ENCODE data around the gene HCFC1. TPM values are rescaled to one million over a fixed set of nuclear protein-coding genes. Genes with fewer than 3 reads are reported as not detected.

The HCFC1 gene
- total and polyA plus RNA-seq, 2 of the 8 experiments (the other 6 are each of a cell fraction or from before 2014, with no cell fraction given) = 24.9 to 117 TPM

DNA sequence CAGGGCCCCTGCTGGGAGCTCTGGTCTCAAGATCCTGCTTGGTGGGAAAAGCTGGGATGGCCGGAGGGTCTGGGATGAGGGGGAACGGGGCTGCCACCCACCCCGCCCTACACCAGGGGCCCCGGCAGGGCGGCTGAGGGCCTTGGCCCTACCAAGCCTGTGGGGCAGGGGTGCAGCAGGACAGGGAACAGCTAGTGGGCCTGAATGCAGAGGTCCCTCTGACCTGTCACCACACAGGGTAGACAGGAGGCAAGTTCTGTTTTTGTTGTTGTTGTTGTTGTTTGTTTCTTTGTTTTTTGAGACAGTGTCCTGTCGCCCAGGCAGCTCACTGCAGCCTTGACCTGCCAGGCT lies 26.8 kb downstream of the HCFC1 start:
- H4K91ac ChIP-seq (replicated peaks; ENCODE audit: insufficient read length, low read length) = no peak overlapping the region
- H2AFZ ChIP-seq (ENCODE audit: low read length) = no peak overlapping the region
- FAIRE-seq = no peak
- H3K4ac ChIP-seq (replicated peaks; ENCODE audit: insufficient read length, low read depth, low read length) = no peak overlapping the region
- peaks cover 3 to 7% (median 4%) of the 10 kb centered on the region in 4 experiments; a peak in 4 of 8 replicates for H3K36me3 ChIP-seq (ENCODE audit: control insufficient read depth in 2 of 4, insufficient read depth in 4 of 4, low read length in 3 of 4)
- H3K18ac ChIP-seq (ENCODE audit: extremely low read depth, low read length) = no peak overlapping the region
- H3K27ac ChIP-seq (ENCODE audit: low read depth, low read length) = no peak overlapping the region
- H3K23me2 ChIP-seq (ENCODE audit: low read depth, low read length) = no peaks in the 10 kb centered on the region
- 65% methylated on average over 5 of the region's 6 CpGs; no CpG with 5 or more reads in 1 of the 2 experiments for WGBS, 2 experiments (ENCODE audit: extremely low coverage in 1 of 2, insufficient coverage in 1 of 2, insufficient read length in 1 of 2, insufficient replicate concordance in 2 of 2, low coverage in 1 of 2, low lambda C conversion rate in 2 of 2, missing lambda C conversion rate in 1 of 2)
- peaks cover 0 to 1% of the 10 kb centered on the region in 2 experiments for H4K20me1 ChIP-seq (replicated peaks in 1 of 2; ENCODE audit: control insufficient read depth in 1 of 2, insufficient read depth in 2 of 2, low read length in 2 of 2)
- H2BK120ac ChIP-seq (replicated peaks; ENCODE audit: low read depth, low read length) = no peak overlapping the region
- no peak overlapping the region for H4K8ac ChIP-seq (ENCODE audit: extremely low read depth, insufficient read depth, low read length)
- H3K4me2 ChIP-seq (ENCODE audit: insufficient read depth in 1 of 2, low read depth in 2 of 2, low read length in 2 of 2) = peak overlapping the region in 1 of 2 experiments; percentile 51; a peak in 2 of 4 replicates
- no peak overlapping the region for H3K9ac ChIP-seq (replicated peaks in 1 of 4; ENCODE audit: extremely low read depth in 1 of 4, low read depth in 3 of 4, low read length in 3 of 4)
- no peaks in the 10 kb centered on the region for H3K79me1 ChIP-seq (ENCODE audit: low read depth, low read length)
- no peak overlapping the region for H4K5ac ChIP-seq (ENCODE audit: insufficient read length, low read depth, low read length)
- H3K79me2 ChIP-seq (ENCODE audit: control insufficient read depth in 1 of 2, insufficient read depth in 2 of 2, low read length in 2 of 2) = no peaks in the 10 kb centered on the region
- peak overlapping the region in 1 of 4 experiments; percentile 51; a peak in 2 of 8 replicates for H3K4me3 ChIP-seq (ENCODE audit: extremely low read depth in 1 of 4, insufficient read depth in 2 of 4, low read depth in 3 of 4, low read length in 4 of 4)
- no peak for DNase-seq (ENCODE audit: low read depth in 1 of 2, low spot score in 2 of 2)
- no peak overlapping the region for H3K23ac ChIP-seq (ENCODE audit: insufficient read length)
- no peak overlapping the region for H2BK15ac ChIP-seq (ENCODE audit: low read length)
- no peak overlapping the region for H2AK5ac ChIP-seq (ENCODE audit: low read depth, low read length)
- TF ChIP-seq, protein P1, sequence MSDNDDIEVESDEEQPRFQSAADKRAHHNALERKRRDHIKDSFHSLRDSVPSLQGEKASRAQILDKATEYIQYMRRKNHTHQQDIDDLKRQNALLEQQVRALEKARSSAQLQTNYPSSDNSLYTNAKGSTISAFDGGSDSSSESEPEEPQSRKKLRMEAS (IDR thresholded peaks at IDR 0.05) = no peak
- TF ChIP-seq POLR2AphosphoS5 (IDR thresholded peaks at IDR 0.05; ENCODE audit: low read depth, low read length) (no peak), GABPA (IDR thresholded peaks at IDR 0.05; ENCODE audit: borderline replicate concordance, insufficient read depth, low read length) (no peak)
- H3K14ac ChIP-seq (ENCODE audit: insufficient read length) = no peak overlapping the region
- H3K4me1 ChIP-seq (replicated peaks in 1 of 4; ENCODE audit: control insufficient read depth in 3 of 4, insufficient read depth in 4 of 4, low read length in 3 of 4) = peaks cover 2 to 15% (median 7%) of the 10 kb centered on the region in 4 experiments; a peak in 6 of 7 replicates
- H2BK20ac ChIP-seq (ENCODE audit: low read length) = no peak overlapping the region
- H3K9me3 ChIP-seq (ENCODE audit: insufficient read depth in 2 of 2, low read depth in 1 of 2, low read length in 1 of 2) = no peaks in the 10 kb centered on the region
- no peak overlapping the region for H2BK12ac ChIP-seq (ENCODE audit: low read depth, low read length)
- no peaks in the 10 kb centered on the region for H3K27me3 ChIP-seq (replicated peaks in 1 of 4; ENCODE audit: control insufficient read depth in 3 of 4, extremely low read depth in 1 of 4, insufficient read depth in 3 of 4, low read length in 3 of 4)
- ChIA-PET CTCF (ENCODE audit: partially characterized antibody) (interaction anchor here (0.6 to 11.1 kb wide), 6 partner anchors 9 to 190 kb away, joined by 3 to 272 read pairs (median 10); partner anchors contain the start of genes ARHGAP4, HCFC1, NAA10 and PLXNB3), POLR2A (ENCODE audit: partially characterized antibody) (interaction anchor here (0.7 to 18.9 kb wide), 8 partner anchors 10 to 117 kb away, joined by 3 to 231 read pairs (median 6); partner anchors contain the start of genes ARHGAP4, HCFC1 and NAA10)
- no peak overlapping the region for H2BK5ac ChIP-seq (ENCODE audit: low read depth, low read length)
- H3K56ac ChIP-seq (replicated peaks; ENCODE audit: insufficient read length, low read depth, low read length) = no peak overlapping the region
